NCI-H2081 (cell line): ENCODE results near the gene CREB3L2.
"Not testable (repeated sequence)": the region's sequence is repeated elsewhere in the genome, so short reads cannot be mapped to it uniquely, and the experiment has no call there.

ENCODE experiments used
- DNase-seq, 2 experiments: peaks; one replicate each; lab custom pipeline; 2025; lab: John Stamatoyannopoulos, UW

The CREB3L2 gene, protein sequence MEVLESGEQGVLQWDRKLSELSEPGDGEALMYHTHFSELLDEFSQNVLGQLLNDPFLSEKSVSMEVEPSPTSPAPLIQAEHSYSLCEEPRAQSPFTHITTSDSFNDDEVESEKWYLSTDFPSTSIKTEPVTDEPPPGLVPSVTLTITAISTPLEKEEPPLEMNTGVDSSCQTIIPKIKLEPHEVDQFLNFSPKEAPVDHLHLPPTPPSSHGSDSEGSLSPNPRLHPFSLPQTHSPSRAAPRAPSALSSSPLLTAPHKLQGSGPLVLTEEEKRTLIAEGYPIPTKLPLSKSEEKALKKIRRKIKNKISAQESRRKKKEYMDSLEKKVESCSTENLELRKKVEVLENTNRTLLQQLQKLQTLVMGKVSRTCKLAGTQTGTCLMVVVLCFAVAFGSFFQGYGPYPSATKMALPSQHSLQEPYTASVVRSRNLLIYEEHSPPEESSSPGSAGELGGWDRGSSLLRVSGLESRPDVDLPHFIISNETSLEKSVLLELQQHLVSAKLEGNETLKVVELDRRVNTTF

DNA sequence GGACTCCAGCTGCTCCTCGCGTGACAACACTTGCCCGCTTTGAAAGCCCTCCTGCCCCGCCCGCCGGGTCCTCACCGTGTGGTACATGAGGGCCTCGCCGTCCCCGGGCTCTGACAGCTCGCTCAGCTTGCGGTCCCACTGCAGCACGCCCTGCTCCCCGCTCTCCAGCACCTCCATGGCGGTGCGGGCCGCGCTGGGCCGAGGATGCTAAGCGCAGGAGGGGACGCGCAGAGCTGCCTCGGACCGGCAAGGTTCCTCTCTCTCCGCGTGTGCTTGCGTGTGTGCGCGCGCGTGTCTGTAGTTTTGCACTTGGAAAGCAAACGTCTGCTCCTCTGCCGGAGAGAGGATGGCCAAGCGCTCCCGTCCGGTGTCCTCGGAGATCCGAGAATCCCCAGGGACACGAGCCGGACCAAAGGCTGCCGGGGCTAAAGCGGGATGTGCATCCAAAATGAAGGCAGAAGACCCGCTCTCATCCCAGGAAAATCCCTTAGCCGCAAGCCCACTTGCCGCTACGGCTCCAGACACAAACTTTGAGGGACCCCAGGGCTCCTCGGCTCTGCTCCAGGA is at the start of gene CREB3L2:
Gene CREB3L2 (minus strand): TSS at position 558 of the 567 bp plus-strand sequence. CDS start 381 bp downstream, at position 177.
- DNase-seq: peak; percentile 64 to 67

DNA sequence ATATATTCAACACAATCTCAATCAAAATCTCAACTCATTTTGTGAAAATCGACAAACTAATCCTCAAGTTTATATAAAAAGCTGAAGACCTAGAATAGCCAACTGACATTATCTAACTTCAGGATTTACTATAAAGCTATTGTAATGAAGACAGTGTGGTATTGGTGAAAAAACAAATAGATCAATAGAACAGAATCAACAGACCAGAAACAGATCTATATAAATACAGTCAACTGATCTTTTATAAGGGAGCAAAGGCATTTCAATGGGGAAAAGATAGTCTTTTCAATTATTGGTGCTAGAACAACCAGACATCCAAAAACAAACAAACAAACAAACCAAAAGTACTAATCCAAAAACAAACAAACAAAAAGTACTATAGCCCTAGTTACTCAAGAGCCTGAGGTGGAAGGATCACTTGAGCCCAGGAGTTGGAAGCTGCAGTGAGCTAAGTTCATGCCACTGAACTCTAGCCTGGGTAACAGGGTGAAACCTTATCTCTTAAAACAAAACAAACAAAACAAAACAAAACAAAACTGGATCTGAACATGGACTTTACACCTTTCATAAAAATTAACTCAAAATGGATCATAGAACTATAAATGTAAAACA is 47.7 kb upstream of the CREB3L2 start:
- no peak for DNase-seq

DNA sequence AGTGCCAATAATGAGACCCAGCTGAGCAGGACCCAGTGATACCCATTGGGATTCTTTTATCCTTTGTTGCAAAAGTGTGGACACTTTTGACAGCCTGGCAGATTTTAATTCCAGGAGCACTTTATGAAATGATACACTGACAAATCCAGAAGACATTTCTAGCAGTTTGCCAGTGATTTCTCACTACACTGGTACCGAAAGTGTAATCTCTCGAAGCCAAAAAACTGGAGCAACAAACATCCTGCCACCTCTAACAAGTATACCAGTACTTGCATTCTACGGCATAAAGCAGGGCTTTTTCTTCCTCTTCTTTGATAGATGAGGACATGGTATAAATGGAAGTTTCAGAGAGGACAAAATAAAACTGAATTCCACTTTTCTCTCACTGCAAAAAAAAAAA is 46.0 kb upstream of the CREB3L2 start:
- no peak for DNase-seq

DNA sequence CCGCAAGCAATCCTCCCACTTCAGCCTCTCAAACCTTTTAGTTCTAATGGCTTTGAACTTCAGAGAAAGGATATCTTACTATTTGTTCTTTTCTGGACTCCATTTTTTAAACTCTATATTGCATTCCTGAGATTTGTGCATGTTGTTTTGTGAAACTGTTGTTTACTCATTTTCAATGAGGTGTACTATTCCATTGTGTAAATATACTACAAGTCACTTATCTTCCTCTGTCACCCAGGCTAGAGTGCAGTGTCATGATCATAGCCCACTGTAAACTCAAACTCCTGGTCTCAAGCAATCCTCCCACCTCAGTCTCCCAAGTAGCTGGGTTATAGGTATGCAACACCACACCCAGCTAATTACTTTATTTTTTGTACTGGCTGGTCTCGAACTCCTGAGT is 43.0 kb upstream of the CREB3L2 start:
- no peak for DNase-seq

DNA sequence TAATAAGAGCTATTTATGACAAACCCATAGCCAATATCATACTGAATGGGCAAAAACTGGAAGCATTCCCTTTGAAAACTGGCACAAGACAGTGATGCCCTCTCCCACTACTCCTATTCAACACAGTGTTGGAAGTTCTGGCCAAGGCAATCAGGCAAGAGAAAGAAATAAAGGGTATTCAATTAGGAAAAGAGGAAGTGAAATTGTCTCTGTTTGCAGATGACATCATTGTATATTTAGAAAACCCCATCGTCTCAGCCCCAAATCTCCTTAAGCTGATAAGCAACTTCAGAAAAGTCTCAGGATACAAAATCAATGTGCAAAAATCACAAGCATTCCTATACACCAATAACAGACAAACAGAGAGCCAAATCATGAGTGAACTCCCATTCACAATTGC is 38.2 kb upstream of the CREB3L2 start:
- not testable (repeated sequence) for DNase-seq

DNA sequence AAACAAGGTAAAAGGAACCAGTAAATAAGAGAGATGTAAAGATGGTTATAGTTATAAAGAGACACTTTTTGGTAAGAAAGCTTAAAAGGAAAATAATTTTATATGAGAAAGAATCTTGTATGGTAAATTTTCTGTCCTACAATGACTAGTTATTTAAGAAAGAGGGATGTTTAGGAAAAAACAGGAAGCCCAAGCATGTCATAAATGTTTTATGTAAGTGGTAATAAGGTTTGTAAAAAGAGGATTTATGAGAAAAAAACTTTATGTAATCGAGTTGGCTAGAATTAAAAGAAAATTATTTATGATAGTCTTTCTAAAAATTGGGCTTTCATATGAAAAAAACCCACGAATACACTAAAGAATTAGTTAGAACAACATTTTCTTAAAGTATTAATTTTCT is 34.2 kb upstream of the CREB3L2 start:
- DNase-seq: no peak

DNA sequence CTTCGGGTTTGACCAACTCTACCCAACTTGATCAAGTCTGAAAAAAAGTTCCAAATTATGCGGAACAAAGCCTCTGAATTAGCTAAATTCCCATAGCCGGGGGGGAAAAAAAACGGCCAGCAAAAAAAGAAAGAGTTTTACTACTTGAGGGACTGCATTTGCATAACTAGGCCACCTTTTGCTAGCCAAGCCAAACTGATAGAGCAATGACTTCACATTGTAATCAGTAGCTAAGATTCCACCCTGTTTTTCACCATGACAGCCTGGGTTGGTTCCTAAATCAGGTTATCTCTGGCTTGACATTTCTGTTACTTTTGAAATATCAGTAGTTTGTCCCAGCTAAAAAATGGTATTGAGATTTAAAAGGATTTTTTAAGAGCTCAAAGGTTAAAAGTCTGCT is 31.4 kb upstream of the CREB3L2 start:
- DNase-seq: no peak

DNA sequence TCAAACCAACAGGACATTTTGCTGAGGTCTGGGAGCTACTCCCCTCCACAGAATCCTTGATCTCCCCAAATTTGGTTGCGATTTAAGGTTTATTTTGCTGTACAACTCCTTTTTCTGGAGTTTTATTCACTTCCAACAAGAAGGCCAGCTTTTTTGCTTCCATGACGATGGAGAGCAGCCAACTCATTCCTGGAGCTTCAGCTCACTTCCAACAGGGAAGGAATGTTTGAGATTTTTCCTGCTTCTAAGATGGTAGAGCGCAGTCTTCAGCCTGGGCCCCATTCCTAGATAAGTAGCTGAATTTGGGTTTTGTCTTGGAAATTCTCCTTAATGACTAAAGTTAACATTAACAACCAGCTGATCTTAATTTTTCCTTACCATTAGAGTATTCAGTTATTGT is 30.9 kb upstream of the CREB3L2 start:
- no peak for DNase-seq

DNA sequence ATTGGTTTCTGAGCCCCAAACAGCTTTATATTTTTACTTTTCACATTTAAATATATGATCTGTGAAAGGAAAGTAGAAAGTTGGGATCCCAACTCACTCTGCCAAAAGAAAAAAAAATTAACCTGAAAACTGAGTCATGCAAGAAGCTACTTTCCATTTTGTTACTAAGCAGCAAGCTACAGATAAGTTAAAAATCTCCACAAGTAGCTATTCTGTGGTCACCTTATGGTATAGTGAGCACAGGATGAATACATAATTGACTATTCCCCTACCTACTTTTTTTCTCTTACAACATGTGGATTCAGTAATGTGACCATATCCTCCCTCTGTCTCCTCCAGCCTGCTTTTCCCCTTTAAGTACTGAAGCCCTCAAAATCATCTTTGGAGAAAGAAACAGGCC is 30.3 kb upstream of the CREB3L2 start:
- DNase-seq: no peak

DNA sequence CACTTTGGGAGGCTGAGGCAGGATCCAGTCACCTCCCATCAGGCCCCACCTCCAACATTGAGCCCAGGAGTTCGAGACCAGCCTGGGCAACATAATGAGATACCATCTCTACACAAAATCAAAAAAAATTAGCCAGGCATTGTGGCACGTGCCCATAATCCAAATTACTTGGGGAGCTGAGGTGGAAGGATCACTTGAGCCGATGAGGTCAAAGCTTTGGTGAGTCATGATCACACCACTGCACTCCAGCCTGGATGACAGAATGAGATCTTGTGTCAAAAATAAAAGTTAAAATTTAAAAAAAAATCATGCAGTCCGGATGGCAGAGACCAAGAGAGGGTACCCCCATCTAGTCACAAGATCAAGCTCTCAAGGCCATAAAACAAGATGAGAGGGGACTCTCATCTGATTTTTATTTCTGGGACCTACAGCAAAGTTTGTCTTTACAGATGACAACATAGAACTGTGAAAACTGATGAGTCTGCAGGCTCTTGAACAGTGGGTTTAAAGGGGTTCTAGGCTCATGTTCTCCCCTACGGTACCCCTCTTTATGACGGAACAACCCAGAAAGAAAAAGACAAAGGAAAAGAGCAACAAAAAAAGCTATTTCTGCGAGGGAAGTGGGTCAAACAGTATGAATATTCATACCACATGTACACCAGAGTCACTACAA is 28.9 kb upstream of the CREB3L2 start:
- no peak for DNase-seq

DNA sequence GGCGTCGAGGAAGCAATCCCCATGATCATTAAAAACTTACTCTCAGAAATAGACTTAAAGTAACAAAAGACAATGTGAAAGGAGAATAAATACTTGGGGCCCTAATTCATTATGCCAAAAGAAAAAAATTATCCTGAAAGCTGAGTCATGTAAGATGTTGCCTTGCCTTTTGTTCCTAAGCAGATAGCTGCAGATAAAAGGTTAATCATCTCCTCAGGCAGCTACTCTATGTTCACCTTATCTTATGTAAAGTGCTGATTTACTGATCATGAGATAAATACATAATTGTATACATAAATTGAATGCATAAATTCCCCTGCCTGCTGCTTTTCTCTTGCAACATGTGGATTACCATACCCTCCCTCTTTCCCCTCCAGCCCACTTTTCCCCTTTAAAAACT is 28.1 kb upstream of the CREB3L2 start:
- no peak for DNase-seq

DNA sequence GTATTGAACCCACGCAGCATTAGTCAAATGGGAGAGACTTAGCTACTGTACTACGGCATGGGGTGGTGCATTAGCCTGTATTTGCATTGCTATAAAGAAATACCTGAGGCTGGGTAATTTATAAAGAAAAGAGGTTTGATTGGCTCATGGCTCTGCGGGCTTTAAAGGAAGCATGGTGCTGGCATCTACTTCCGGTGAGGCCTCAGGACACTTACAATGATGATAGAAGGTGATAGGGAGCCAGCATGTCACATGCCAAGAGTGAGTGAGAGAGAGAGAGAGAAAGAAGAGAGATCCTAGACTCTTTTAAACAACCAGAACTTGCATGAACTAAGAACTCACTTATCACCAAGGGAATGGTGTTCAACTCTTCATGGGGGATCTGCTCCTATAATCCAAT is 27.2 kb upstream of the CREB3L2 start:
- no peak for DNase-seq

DNA sequence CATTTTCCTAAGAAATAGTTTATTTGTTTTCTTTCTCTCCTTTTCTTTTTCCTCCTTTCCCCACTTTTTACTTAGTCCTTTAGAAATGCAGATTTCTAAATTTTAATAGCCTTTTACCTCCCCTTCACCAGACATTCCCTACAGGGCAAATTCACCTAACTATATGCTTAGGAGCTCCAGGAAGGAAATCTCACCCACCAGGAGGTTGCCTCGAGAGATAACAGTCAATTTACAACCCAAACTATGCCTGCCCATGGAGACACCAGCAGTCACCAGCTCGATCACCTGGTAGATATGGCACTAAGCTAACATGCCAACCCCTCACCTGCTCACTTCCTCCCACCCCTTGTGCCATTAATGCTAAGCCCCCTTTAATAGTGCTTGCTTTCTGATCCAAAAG is 25.2 kb upstream of the CREB3L2 start:
- no peak for DNase-seq

DNA sequence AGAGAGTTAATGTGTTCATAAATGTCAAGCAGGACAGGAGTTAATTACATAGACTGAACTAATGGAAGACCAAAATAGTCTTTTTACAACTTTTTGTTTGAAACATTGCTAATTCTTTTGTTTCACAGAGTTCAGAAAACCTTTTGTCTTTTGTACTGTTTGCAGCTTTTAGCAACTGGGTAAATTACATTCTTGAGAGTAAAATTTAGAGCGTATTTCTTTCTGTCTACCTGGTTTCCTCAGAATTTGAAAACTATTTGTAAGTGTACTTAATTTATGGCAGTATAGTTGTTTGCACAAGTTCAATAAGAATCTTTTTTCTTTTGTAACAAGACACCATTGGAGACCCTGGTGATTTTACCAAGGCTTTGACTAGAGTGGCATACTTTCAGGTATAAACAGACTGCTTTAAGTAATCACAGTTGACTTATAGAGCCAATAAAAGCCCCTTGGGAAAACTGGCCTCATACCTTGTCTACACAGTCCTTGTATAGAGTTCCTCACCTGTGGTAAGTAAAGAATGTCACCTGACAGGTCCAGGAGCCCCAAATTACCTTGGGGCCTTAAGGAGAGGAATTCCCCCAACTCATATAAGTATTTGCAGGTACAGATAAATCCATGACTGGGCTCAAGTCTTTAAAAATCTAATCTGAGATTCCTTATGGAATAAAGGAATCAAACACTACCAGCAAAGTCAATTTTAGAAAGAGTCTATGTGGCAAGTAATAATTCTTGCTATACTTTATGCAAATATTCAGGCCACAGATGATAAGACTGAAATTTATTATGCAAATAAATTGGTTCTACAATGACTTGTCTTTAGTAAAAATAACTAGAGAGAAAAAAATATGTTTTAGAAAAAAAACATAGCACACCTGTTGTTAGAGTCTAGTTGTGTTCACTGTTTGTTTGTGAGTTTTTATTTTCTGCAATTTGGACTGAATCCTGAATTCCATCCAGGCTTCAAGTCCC is 23.6 kb upstream of the CREB3L2 start:
- DNase-seq: no peak

DNA sequence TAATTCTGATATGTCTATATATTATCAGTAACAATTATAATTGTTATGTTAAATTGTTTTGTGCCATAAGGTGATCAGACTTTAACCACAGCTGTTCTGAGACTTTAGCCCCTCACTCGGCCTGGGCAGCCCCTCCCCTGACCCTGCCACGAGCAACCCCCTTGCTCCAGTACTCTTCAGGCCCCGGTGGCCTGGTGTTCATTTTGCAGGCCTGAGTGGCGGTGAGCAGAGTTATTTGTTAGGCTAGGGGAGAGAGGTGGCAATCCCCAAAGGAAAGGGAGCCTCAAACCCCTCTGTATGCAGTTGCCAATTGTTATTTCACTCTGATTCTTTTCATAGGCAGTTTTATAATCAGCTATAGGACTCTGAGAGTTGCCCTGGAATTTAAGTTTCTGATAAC is 22.9 kb upstream of the CREB3L2 start:
- DNase-seq: no peak

DNA sequence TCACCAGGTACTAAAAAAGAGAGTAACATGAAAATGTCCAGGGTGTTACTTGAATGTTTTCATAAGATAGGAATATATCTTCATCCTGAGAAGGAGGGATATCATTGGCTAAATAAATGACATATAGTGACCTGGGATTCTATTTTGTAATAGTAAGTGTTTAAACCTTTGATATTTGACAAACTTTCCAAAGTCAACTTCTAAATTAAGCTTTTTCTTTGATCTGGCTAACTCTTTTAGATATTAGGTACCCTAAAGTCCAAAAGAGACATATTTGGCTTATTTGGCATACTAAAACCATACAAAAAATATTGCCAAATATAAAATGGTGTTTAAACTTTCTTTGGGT is 22.4 kb upstream of the CREB3L2 start:
- DNase-seq: no peak

DNA sequence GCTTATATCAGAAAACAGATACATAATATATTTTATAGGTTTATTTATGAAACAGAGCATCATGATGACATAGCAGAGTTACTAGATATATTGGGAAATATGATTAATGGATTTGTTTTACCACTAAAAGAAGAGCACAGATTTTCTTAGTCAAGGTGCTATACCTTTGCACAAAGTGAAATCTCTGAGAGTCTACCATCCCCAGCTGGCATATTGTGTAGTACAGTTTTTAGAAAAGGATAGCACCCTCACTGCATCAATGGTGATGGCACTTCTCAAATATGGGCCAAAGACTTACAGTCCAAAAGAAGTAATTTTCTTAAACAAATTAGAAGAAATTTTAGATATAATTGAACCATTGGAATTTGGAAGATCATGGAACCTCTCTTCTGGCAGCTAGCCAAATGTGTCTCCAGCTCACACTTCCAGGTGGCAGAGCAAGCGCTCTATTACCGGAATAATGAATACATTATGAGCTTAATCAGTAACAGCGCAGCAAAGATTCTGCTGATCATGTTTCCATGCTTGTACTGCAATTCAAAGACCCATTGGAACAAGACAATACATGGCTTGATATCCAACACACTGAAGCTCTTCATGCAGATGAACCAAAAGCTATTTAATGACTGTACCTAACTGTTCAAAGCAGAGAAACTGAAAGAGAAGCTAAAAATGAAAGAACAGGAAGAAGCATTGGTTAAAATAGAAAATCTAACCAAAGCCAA is 21.9 kb upstream of the CREB3L2 start:
- DNase-seq: no peak

DNA sequence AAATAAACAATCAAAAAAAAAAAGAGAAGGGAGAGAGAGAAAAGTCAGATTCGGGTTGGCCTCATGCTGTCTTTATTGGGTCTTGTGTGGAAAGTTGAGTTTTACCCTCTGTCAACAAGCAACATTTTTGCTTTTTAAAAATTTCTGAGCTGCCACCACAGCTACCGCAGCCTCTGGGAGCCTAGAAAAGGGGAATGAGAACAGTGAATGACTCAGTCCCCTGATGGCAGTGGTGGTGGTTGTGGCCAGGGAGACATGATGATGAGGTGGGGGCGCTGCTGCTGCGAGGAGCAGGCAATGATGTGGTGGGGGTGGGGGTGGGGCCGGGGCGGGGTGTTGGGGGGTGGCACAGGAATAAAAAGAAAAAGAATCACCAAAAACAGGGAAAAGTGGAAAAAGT is 20.0 kb upstream of the CREB3L2 start:
- no peak for DNase-seq

DNA sequence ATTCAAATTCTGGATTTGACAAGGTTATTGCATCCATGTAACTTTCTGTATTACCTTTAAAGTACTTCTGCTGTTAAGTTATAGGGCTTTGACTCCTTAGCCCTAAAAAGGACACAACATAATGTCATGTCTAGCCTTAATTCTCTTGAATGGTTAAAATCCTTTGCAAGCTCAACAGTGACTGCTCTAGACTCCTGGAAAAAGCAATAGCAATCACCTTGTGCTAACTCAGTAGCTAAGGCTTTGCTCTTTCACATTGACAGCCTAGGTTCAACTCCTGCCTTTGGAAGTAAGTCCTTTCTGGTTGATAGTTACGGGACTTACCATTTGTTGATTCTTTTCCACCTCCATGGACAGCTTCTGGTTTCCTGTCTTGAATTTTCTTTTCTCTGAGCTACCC is 16.1 kb upstream of the CREB3L2 start:
- no peak for DNase-seq

DNA sequence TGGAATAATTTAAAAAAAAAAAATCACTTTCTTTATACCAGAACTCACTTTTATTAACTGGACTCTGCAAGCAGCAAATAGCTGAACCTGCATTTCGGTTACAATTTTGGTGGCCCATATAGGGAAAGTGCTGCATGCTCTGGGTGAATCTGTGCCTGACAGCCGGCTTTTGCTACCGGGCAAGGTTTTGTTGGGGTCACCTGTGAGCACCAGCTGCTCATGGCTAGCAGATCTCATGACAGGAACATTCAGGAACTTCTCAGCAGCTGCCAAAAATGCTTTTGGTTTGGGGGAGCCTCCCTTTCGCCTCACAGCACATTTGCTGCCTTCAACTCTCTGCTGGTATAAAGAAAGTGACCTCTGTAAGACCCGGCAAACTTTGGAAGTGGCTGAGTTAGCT is 13.2 kb upstream of the CREB3L2 start:
- no peak for DNase-seq

DNA sequence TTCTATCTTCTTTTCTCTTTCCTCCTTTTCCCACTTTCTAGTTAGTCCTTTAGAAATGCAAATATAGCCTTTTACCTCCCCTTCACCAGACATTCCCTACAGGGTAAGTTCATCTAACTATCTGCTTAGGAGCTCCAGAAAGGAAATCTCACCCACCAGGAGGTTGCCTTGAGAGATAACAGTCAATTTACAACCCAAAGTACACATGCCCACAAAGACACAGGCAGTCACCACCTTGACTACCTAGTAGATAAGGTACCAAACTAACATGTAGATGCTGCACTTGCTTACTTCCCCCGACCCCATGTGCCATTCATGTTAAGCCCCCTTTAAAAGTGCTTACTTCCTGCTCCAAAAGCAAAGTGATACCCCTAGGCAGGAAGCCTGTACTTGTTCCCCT is 12.8 kb upstream of the CREB3L2 start:
- no peak for DNase-seq
